Activated CD4-positive, alpha-beta T cell treated with anti-CD3 and anti-CD28 coated beads, Interleukin-2, amount 50 U/mL, for 24 hours (primary cell): ENCODE results near the gene SLC2A3.
"Not testable (repeated sequence)": the region's sequence is repeated elsewhere in the genome, so short reads cannot be mapped to it uniquely, and the experiment has no call there.

Source experiments
- DNase-seq, 2 donors: peaks; one replicate each; pipeline ENCODE4 v3.0.0-alpha.2; 2020; ENCODE audit warnings: low read depth in 1 of 2, low spot score in 1 of 2

The SLC2A3 gene

GRCh38 chr12:7917392-7918267 is 18.4 kb downstream of the SLC2A3 start:
- no peak for DNase-seq

- DNase-seq, result no peak
These were observed 19.1 kb downstream of the SLC2A3 start for GRCh38 chr12:7916936-7917335.

GRCh38 chr12:7915661-7916403 is 20.2 kb downstream of the SLC2A3 start:
- no peak for DNase-seq

GRCh38 chr12:7910106-7910505 is 25.9 kb downstream of the SLC2A3 start:
- not testable (repeated sequence) for DNase-seq

- no peak for DNase-seq
These were observed 29.0 kb downstream of the SLC2A3 start for GRCh38 chr12:7907009-7907408.

- DNase-seq, result not testable (repeated sequence)
These were observed 29.7 kb downstream of the SLC2A3 start for GRCh38 chr12:7906303-7906702.

- DNase-seq, result not testable (repeated sequence)
These were observed 30.3 kb downstream of the SLC2A3 start for GRCh38 chr12:7905600-7906125.

- DNase-seq, result no peak
These were observed 30.9 kb downstream of the SLC2A3 start for GRCh38 chr12:7905071-7905470.

- not testable (repeated sequence) for DNase-seq
These were observed 33.6 kb downstream of the SLC2A3 start for GRCh38 chr12:7902416-7902815.

- no peak for DNase-seq
These were observed 36.2 kb downstream of the SLC2A3 start for GRCh38 chr12:7899755-7900154.

- not testable (repeated sequence) for DNase-seq
These were observed 39.3 kb downstream of the SLC2A3 start for GRCh38 chr12:7896726-7897125.

GRCh38 chr12:7892186-7892980 is 43.6 kb downstream of the SLC2A3 start:
- DNase-seq, result no peak

GRCh38 chr12:7884689-7885088 is 51.3 kb downstream of the SLC2A3 start:
- no peak for DNase-seq

- not testable (repeated sequence) for DNase-seq
These were observed 54.3 kb downstream of the SLC2A3 start for GRCh38 chr12:7881736-7882120.

- DNase-seq, result not testable (repeated sequence)
These were observed 54.8 kb downstream of the SLC2A3 start for GRCh38 chr12:7880952-7881735.

- DNase-seq, result no peak
These were observed 56.7 kb downstream of the SLC2A3 start for GRCh38 chr12:7879246-7879645.

- DNase-seq, result no peak
These were observed 58.6 kb downstream of the SLC2A3 start for GRCh38 chr12:7877420-7877819.

GRCh38 chr12:7872566-7873319 is 63.2 kb downstream of the SLC2A3 start, which contains the start of gene SLC2A14:
SLC2A14 (minus strand) TSS chr12:7872915; CDS start chr12:7869880, 3,035 bp downstream.
- no peak for DNase-seq

GRCh38 chr12:7870335-7870734 is 65.7 kb downstream of the SLC2A3 start:
- DNase-seq, result no peak
